ENCODE data around the gene WASHC1.
"Not testable (repeated sequence)": the region's sequence is repeated elsewhere in the genome, so short reads cannot be mapped to it uniquely, and the experiment has no call there.

WASHC1 gene, protein sequence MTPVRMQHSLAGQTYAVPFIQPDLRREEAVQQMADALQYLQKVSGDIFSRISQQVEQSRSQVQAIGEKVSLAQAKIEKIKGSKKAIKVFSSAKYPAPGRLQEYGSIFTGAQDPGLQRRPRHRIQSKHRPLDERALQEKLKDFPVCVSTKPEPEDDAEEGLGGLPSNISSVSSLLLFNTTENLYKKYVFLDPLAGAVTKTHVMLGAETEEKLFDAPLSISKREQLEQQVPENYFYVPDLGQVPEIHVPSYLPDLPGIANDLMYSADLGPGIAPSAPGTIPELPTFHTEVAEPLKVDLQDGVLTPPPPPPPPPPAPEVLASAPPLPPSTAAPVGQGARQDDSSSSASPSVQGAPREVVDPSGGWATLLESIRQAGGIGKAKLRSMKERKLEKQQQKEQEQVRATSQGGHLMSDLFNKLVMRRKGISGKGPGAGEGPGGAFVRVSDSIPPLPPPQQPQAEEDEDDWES

GRCh38 chr9:29356-29755, at the start of gene WASHC1:
Gene WASHC1 (minus strand): TSS chr9:29456. CDS start chr9:24999, 4,457 bp downstream.
- DNase-seq = not testable (repeated sequence)

GRCh38 chr9:78333-78732, 49.1 kb upstream of the WASHC1 start:
- not testable (repeated sequence) for DNase-seq

DNA sequence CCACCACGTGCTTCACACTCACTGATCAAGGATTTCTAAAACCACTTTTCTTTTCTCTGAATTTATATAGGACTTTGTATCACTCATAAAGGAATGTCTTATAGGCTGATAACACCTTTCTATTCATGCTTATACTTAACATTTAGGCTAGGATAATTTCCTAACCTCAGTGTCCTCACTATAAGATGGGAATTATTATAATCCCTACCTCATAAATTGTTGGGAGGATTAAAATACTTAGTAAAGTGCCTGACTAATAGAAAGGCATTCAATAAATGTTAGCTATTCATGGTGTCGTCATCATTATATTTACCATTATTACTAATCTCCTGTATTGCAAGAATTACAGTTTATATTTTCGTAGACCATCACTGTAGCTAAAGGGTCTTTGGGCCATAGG, 47.1 kb upstream of the WASHC1 start:
- not testable (repeated sequence) for DNase-seq

- DNase-seq = not testable (repeated sequence)
Observed at GRCh38 chr9:73900-74525, 44.8 kb upstream of the WASHC1 start.

GRCh38 chr9:73076-73899, 44.0 kb upstream of the WASHC1 start:
- peak; percentile 9 for DNase-seq

- peak; percentile 42 for DNase-seq
Observed at GRCh38 chr9:63031-63629, 33.9 kb upstream of the WASHC1 start.

DNA sequence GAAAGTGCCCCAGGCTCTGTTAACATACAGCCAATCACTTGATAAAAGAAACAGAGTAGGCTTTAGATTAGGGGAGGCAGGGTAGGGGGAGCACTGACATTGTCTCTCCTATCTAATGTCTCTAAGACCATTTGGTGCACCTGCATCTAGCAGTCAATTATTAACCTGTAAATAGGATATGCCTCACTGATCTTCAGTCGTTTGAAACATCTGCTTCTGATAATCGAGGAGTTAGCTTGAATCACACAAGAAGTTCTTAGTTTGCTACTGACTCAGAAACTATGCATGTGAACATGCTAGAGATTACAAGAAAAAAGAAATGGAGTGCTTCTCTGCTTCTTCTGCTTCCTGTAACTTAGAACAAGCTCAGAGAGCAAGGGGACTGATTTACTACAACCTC, 23.4 kb upstream of the WASHC1 start:
- not testable (repeated sequence) for DNase-seq

- DNase-seq = not testable (repeated sequence)
Observed at GRCh38 chr9:48190-48842, 19.1 kb upstream of the WASHC1 start.

GRCh38 chr9:46639-47271, 17.5 kb upstream of the WASHC1 start:
- DNase-seq = not testable (repeated sequence)

DNA sequence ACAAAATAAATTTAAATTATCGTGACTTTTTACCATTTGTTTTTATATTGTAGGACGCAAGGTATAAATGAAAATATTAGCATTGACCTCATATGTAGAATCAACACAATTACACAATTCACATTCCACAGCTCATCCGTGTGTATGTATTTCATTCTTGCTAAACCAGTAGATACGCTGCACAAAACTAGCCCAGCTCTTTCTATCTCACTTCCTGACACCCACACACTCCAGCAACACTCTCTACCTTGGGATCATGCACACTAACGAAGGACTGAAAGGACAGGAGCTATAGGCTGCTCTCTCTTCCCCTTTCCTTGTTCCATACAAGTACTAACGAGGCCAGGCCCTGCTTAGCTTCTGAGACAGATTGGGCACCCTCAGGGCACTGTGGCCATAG, 16.9 kb upstream of the WASHC1 start:
- not testable (repeated sequence) for DNase-seq

DNA sequence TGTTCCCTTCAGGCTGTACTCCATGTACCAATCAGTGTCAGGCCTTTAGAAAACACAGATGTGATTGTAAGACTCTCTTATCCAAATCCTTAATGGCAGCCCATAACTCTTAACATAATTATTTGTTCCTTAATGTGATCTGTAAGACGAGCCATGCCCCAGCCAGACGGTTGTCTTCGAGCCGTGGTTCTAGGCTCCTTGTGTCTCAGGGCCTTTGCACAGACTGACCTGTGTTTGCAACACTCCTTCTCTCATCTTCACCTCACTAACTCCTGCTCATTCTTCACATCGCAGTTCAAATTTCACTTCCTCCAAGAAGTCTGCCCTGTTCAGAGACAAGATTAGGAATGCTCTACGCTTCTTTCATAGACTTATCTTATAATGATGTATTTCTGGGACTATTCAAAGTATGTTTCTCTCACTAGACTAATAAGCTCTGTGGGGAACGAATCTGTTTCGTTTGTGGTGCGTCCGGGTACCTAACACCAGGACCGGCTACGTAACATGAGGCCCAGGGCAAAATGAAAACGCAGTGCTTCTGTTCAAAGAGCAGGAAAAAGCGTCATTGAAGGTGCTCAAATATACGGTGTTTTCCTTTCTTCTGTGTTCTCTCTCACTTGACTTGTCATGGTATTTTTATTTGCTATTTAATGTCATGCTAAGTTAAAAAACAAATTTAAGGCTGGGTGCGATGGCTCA, 16.1 kb upstream of the WASHC1 start:
- DNase-seq = not testable (repeated sequence)

GRCh38 chr9:44416-44815, 15.2 kb upstream of the WASHC1 start:
- not testable (repeated sequence) for DNase-seq

GRCh38 chr9:43636-44035, 14.4 kb upstream of the WASHC1 start:
- not testable (repeated sequence) for DNase-seq

DNA sequence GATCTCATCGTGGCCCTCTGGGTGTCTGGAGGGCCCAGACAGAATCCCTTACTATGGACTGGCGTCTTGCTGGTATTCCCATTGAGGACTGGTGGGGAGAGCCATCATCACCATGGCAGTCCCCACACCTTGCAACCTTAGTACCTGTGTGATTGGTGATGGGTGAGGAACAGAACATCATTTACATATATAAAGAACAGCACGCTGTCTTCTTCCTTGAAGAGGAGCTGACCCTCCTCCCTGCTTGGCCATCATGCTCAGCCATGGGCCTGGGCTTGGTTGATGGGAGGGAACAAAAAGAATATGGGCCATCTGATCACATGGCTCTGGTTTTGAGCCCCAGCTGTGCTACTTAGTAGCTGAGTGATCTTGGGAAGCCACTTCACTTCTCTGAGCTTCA, 13.9 kb upstream of the WASHC1 start:
- not testable (repeated sequence) for DNase-seq

DNA sequence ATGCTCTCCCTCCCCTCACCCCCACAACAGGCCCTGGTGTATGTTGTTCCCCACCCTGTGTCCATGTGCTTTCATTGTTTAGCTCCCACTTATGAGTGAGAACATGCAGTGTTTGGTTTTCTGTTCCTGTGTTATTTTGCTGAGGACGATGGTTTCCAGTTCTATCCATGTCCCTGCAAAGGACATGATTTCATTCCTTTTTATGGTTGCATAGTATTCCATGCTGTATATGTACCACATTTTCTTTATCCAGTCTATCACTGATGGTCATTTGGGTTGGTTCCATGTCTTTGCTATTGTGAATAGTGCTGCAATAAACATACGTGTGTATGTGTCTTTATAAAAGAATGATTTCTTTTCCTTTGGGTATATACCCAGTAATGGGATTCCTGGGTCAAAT, 12.6 kb upstream of the WASHC1 start:
- DNase-seq = not testable (repeated sequence)

DNA sequence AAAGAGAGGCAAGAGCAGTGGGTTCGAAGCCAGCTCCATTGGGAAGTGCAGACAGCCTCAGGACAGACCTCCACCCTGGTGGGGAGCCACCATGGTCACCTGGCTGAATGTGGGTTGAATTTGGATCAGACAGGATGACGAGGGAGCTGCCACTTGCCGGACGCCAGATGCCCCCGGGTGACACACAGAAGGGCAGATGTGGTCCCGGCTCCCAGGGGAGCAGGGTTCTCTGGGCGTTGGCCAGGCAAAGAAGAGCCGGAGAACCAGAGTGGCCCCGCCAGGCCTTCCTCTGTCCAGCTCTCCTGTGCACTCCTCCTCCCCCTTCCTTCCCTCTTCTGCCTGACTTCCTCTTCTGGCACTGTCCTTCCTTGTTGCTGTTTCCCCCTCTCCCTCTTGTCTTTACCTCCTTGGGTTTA, 12.0 kb upstream of the WASHC1 start:
- DNase-seq = not testable (repeated sequence)

DNA sequence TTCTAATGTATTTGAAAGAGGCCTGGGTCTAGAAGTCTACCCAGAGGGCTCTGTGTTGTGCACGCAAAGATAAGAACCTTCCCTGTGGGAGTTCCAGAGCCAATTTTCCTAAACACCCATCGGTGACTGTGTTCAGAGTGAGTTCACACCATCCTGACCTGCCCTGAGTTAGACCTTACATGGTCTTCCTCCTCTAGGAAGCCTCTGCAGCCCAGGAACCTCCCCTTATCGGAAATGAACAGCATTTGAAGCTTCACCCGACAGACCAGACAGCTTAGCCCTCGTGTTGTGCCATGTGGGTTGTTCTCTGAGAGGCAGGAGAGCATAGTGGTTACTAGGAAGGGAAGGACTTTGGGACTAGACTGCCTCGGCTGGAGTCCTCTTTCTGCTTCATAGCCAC, 3.1 kb upstream of the WASHC1 start:
- DNase-seq = not testable (repeated sequence)

GRCh38 chr9:28775-29174, 481 bp downstream of the WASHC1 start:
- not testable (repeated sequence) for DNase-seq

- not testable (repeated sequence) for DNase-seq
Observed at GRCh38 chr9:21621-22020, 7.6 kb downstream of the WASHC1 start.

DNA sequence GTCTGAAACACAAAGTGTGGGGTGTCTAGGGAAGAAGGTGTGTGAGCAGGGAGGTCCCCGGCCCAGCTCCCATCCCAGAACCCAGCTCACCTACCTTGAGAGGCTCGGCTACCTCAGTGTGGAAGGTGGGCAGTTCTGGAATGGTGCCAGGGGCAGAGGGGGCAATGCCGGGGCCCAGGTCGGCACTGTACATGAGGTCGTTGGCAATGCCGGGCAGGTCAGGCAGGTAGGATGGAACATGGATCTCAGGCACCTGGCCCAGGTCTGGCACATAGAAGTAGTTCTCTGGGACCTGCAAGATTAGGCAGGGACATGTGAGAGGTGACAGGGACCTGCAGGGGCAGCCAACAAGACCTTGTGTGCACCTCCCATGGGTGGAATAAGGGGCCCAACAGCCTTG, 12.4 kb downstream of the WASHC1 start:
- not testable (repeated sequence) for DNase-seq
